HepG2 (cell line): ENCODE measurements around the gene KCNE5. TPM values are rescaled to one million over a fixed set of nuclear protein-coding genes. Genes with fewer than 3 reads are reported as not detected.

Experiments used
- ZNF530 ChIP-seq: sonication (generic); formaldehyde crosslinking; IDR thresholded peaks from 2 replicates; pipeline ENCODE4 v1.5.0; 2020; ENCODE audit warnings: low read depth, mild to moderate bottlenecking, missing genetic modification reagents
- polyA plus RNA-seq, 8 experiments: library from polyadenylated mRNA; depleted of rRNA in 3 of 8; stranded (reverse) in 7 of 8; unstranded in 1 of 8; fragments of >200 nt; fragmentation: Illumina TruSeq in 4 of 8; extraction: Trizol in 4 of 8; gene quantifications; 2 replicates each; pipeline versions ENCODE4 v1.2.1 to v1.2.3, GENCODE V29; 2011 to 2016; ENCODE audit warnings: low read depth in 4 of 8, missing spikeins in 1 of 8, mixed read lengths in 1 of 8; ENCODE audit not compliant: insufficient read depth in 1 of 8
- total RNA-seq, 5 experiments: library from RNA; depleted of rRNA; stranded (reverse); fragments of >200 nt; fragmentation: Illumina TruSeq; extraction: Trizol; gene quantifications; 2 replicates each; pipeline ENCODE4 v1.2.3, GENCODE V29; 2016; ENCODE audit warnings: low read depth in 1 of 5
- TF ChIP-seq, protein P1 (sequence below), 2 experiments: sonication (generic) in 1 of 2; formaldehyde crosslinking in 1 of 2; IDR thresholded peaks; 2 replicates each; pipeline versions ENCODE4 v1.4.0 to v1.6.1; 2016 to 2020; ENCODE audit warnings: borderline replicate concordance in 1 of 2, low read depth in 1 of 2, mild to moderate bottlenecking in 1 of 2, missing genetic modification reagents in 1 of 2
- TF ChIP-seq, protein P2 (sequence below), 2 experiments: sonication (generic) in 1 of 2; formaldehyde crosslinking in 1 of 2; IDR thresholded peaks; 2 replicates each; pipeline versions ENCODE4 v1.6.1 to v1.9.0; 2014 to 2022; ENCODE audit warnings: antibody characterized with exemption in 1 of 2, borderline replicate concordance in 1 of 2, inconsistent platforms in 1 of 2, low read depth in 1 of 2, missing genetic modification reagents in 1 of 2

The KCNE5 gene
- total and polyA plus RNA-seq, 2 of the 13 experiments (the other 11 are each of a cell fraction or from before 2014, with no cell fraction given), result 0.33 to 1.4 TPM

- TF ChIP-seq, protein P1, sequence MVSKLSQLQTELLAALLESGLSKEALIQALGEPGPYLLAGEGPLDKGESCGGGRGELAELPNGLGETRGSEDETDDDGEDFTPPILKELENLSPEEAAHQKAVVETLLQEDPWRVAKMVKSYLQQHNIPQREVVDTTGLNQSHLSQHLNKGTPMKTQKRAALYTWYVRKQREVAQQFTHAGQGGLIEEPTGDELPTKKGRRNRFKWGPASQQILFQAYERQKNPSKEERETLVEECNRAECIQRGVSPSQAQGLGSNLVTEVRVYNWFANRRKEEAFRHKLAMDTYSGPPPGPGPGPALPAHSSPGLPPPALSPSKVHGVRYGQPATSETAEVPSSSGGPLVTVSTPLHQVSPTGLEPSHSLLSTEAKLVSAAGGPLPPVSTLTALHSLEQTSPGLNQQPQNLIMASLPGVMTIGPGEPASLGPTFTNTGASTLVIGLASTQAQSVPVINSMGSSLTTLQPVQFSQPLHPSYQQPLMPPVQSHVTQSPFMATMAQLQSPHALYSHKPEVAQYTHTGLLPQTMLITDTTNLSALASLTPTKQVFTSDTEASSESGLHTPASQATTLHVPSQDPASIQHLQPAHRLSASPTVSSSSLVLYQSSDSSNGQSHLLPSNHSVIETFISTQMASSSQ (IDR thresholded peaks at IDR 0.05; ENCODE audit: low read depth), result no peak
- TF ChIP-seq, protein P1 (CRISPR knock-in tag; IDR thresholded peaks at IDR 0.05; ENCODE audit: borderline replicate concordance), result no peak
- TF ChIP-seq ZNF530 (CRISPR knock-in tag), result no peak
- TF ChIP-seq, protein P2, sequence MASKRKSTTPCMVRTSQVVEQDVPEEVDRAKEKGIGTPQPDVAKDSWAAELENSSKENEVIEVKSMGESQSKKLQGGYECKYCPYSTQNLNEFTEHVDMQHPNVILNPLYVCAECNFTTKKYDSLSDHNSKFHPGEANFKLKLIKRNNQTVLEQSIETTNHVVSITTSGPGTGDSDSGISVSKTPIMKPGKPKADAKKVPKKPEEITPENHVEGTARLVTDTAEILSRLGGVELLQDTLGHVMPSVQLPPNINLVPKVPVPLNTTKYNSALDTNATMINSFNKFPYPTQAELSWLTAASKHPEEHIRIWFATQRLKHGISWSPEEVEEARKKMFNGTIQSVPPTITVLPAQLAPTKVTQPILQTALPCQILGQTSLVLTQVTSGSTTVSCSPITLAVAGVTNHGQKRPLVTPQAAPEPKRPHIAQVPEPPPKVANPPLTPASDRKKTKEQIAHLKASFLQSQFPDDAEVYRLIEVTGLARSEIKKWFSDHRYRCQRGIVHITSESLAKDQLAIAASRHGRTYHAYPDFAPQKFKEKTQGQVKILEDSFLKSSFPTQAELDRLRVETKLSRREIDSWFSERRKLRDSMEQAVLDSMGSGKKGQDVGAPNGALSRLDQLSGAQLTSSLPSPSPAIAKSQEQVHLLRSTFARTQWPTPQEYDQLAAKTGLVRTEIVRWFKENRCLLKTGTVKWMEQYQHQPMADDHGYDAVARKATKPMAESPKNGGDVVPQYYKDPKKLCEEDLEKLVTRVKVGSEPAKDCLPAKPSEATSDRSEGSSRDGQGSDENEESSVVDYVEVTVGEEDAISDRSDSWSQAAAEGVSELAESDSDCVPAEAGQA (IDR thresholded peaks at IDR 0.05; ENCODE audit: low read depth), result no peak
- TF ChIP-seq, protein P2 (CRISPR knock-in tag; IDR thresholded peaks at IDR 0.05; ENCODE audit: borderline replicate concordance), result no peak
Observed at GRCh38 chrX:109626637-109627036, 1.7 kb upstream of the KCNE5 start (continued).
